Hepatocyte (in vitro differentiated cells): ENCODE measurements around the gene NOSTRIN. TPM values are rescaled to one million over a fixed set of nuclear protein-coding genes. Genes with fewer than 3 reads are reported as not detected.

ENCODE experiments used
- DNase-seq: peaks from one replicate; pipeline ENCODE4 v3.0.0-alpha.2; 2016; ENCODE audit warnings: low spot score
- H2AFZ ChIP-seq: fragments of 200-600 bp; sonication (generic); 2 replicates; pipeline ENCODE4 v1.6.0; 2016; ENCODE audit warnings: antibody characterized with exemption, mild to moderate bottlenecking
- H3K27ac ChIP-seq: fragments of 200-600 bp; sonication (generic); 2 replicates; pipeline ENCODE4 v1.5.1; 2016; ENCODE audit warnings: mild to moderate bottlenecking
- H3K27me3 ChIP-seq: fragments of 200-600 bp; sonication (generic); 2 replicates; pipeline ENCODE4 v1.6.1; 2016
- H3K36me3 ChIP-seq: fragments of 200-600 bp; sonication (generic); replicated peaks from 2 replicates; pipeline ENCODE4 v1.5.1; 2016; ENCODE audit warnings: low read depth; ENCODE audit not compliant: insufficient read depth
- H3K4me1 ChIP-seq: fragments of 200-600 bp; sonication (generic); 2 replicates; pipeline ENCODE4 v1.5.1; 2016; ENCODE audit warnings: mild to moderate bottlenecking, moderate library complexity; ENCODE audit not compliant: insufficient read depth
- H3K4me2 ChIP-seq: fragments of 200-600 bp; sonication (generic); 2 replicates; pipeline ENCODE4 v1.6.0; 2016
- H3K4me3 ChIP-seq: fragments of 200-600 bp; sonication (generic); 2 replicates; pipeline ENCODE4 v1.5.1; 2016; ENCODE audit warnings: mild to moderate bottlenecking
- H3K79me2 ChIP-seq: fragments of 200-600 bp; sonication (generic); 2 replicates; pipeline ENCODE4 v1.6.0; 2017; ENCODE audit warnings: mild to moderate bottlenecking
- H3K9me2 ChIP-seq: fragments of 200-600 bp; sonication (generic); replicated peaks from 2 replicates; pipeline ENCODE4 v1.6.0; 2017; ENCODE audit warnings: mild to moderate bottlenecking; ENCODE audit not compliant: insufficient read depth
- H3K9me3 ChIP-seq: fragments of 200-600 bp; sonication (generic); 2 replicates; pipeline ENCODE4 v1.5.1; 2016; ENCODE audit warnings: low read depth, mild to moderate bottlenecking
- H4K20me1 ChIP-seq: fragments of 200-600 bp; sonication (generic); 2 replicates; pipeline ENCODE4 v1.6.0; 2016; ENCODE audit warnings: mild to moderate bottlenecking; ENCODE audit not compliant: insufficient read depth, poor library complexity, severe bottlenecking
- CTCF ChIP-seq: fragments of 200-600 bp; sonication (generic); IDR thresholded peaks from 2 replicates; pipeline ENCODE4 v1.5.1; 2016; ENCODE audit warnings: antibody characterized with exemption, mild to moderate bottlenecking; ENCODE audit not compliant: poor library complexity
- EZH2 ChIP-seq: fragments of 200-600 bp; sonication (generic); IDR thresholded peaks from 2 replicates; pipeline ENCODE4 v1.6.1; 2016; ENCODE audit warnings: antibody characterized with exemption, mild to moderate bottlenecking, borderline replicate concordance
- EZH2phosphoT487 ChIP-seq: fragments of 200-600 bp; sonication (generic); IDR thresholded peaks from one replicate; pipeline ENCODE4 v1.6.1; 2018; ENCODE audit warnings: antibody characterized with exemption, mild to moderate bottlenecking, low read depth, moderate library complexity; ENCODE audit not compliant: unreplicated experiment, severe bottlenecking
- WGBS: methylation state at CpG from one replicate; pipeline ENCODE4 v1.1.6; 2016; ENCODE audit warnings: low lambda C conversion rate; ENCODE audit errors: missing lambda C conversion rate; 5-methylcytosine and 5-hydroxymethylcytosine counted together
- polyA plus RNA-seq: library from polyadenylated mRNA; unstranded; fragments of >200 nt; fragmentation: Nextera tagmentation; extraction: Ambion mirVana; gene quantifications from 2 replicates; pipeline ENCODE4 v1.2.1, GENCODE V29; 2016
- total RNA-seq: library from RNA; depleted of rRNA; stranded (reverse); fragments of >200 nt; gene quantifications from 2 replicates; pipeline ENCODE4 v1.2.3, GENCODE V29; 2014

Gene NOSTRIN
- total and polyA plus RNA-seq, 2 experiments from 2014 or later, result 10.1 to 10.7 TPM

GRCh38 chr2:168780669-168781071, 21.8 kb upstream of the NOSTRIN start:
- Histone ChIP-seq H3K27ac (no peak overlapping the region), H3K79me2 (no peaks in the 10 kb centered on the region), H4K20me1 (no peaks in the 10 kb centered on the region), H3K4me1 (no peaks in the 10 kb centered on the region), H3K4me3 (no peak overlapping the region), H3K9me3 (no peaks in the 10 kb centered on the region), H3K27me3 (no peaks in the 10 kb centered on the region), H3K9me2 (no peaks in the 10 kb centered on the region), H2AFZ (no peak overlapping the region), H3K36me3 (no peaks in the 10 kb centered on the region), H3K4me2 (no peak overlapping the region)
- WGBS, result 75% methylated on average over 1 of the region's 1 CpG
- TF ChIP-seq EZH2phosphoT487 (no peak), CTCF (no peak)
- DNase-seq, result no peak

- 86% methylated on average over 2 of the region's 2 CpGs for WGBS
- no peaks in the 10 kb centered on the region for H3K4me1 ChIP-seq
- no peak for TF ChIP-seq EZH2
- TF ChIP-seq CTCF, result no peak
- no peak for TF ChIP-seq EZH2phosphoT487
- no peaks in the 10 kb centered on the region for H3K9me3 ChIP-seq
- H3K79me2 ChIP-seq, result no peaks in the 10 kb centered on the region
- no peaks in the 10 kb centered on the region for H3K36me3 ChIP-seq
- no peaks in the 10 kb centered on the region for H3K9me2 ChIP-seq
- DNase-seq, result no peak
- H3K27me3 ChIP-seq, result no peaks in the 10 kb centered on the region
- H3K4me3 ChIP-seq, result no peak overlapping the region
- no peak overlapping the region for H2AFZ ChIP-seq
- H3K27ac ChIP-seq, result no peak overlapping the region
- H4K20me1 ChIP-seq, result no peaks in the 10 kb centered on the region
- no peak overlapping the region for H3K4me2 ChIP-seq
Observed at GRCh38 chr2:168781191-168781817, 21.1 kb upstream of the NOSTRIN start.

- H3K4me3 ChIP-seq, result no peak overlapping the region
- H3K27me3 ChIP-seq, result no peaks in the 10 kb centered on the region
- TF ChIP-seq EZH2, result no peak
- TF ChIP-seq CTCF, result no peak
- no peak for TF ChIP-seq EZH2phosphoT487
- H3K4me2 ChIP-seq, result no peak overlapping the region
- no peak for DNase-seq
- no peaks in the 10 kb centered on the region for H3K36me3 ChIP-seq
- H3K79me2 ChIP-seq, result no peaks in the 10 kb centered on the region
- H3K9me2 ChIP-seq, result no peaks in the 10 kb centered on the region
- H3K9me3 ChIP-seq, result no peaks in the 10 kb centered on the region
- 95% methylated on average over 4 of the region's 4 CpGs for WGBS
- H2AFZ ChIP-seq, result no peak overlapping the region
- no peak overlapping the region for H3K27ac ChIP-seq
- H3K4me1 ChIP-seq, result no peaks in the 10 kb centered on the region
- no peaks in the 10 kb centered on the region for H4K20me1 ChIP-seq
Observed at GRCh38 chr2:168782271-168782670, 20.2 kb upstream of the NOSTRIN start.
